HEK293 (cell line): ENCODE results near the gene PROX1.

Experiments used
- BCL11B ChIP-seq: fragments of 450-650 bp; formaldehyde crosslinking; IDR thresholded peaks from 2 replicates; pipeline ENCODE4 v1.5.1; 2016; ENCODE audit warnings: low read depth, missing biosample characterization, missing genetic modification characterization
- KLF1 ChIP-seq: fragments of 450-650 bp; formaldehyde crosslinking; IDR thresholded peaks from 2 replicates; pipeline ENCODE4 v1.5.1; 2016; ENCODE audit warnings: missing biosample characterization, missing genetic modification characterization
- OSR2 ChIP-seq: fragments of 450-650 bp; formaldehyde crosslinking; IDR thresholded peaks from 2 replicates; pipeline ENCODE4 v1.5.1; 2016; ENCODE audit warnings: missing biosample characterization, missing genetic modification characterization
- SP7 ChIP-seq: fragments of 450-650 bp; formaldehyde crosslinking; IDR thresholded peaks from 2 replicates; pipeline ENCODE4 v1.5.1; 2016; ENCODE audit warnings: missing biosample characterization, missing genetic modification characterization
- ZBTB1 ChIP-seq: fragments of 450-650 bp; formaldehyde crosslinking; IDR thresholded peaks from 2 replicates; pipeline ENCODE4 v1.5.1; 2016; ENCODE audit warnings: missing biosample characterization, missing genetic modification characterization
- ZBTB17 ChIP-seq: fragments of 450-650 bp; formaldehyde crosslinking; IDR thresholded peaks from 2 replicates; pipeline ENCODE4 v1.5.1; 2016; ENCODE audit warnings: missing biosample characterization, missing genetic modification characterization
- ZBTB20 ChIP-seq: fragments of 450-650 bp; formaldehyde crosslinking; IDR thresholded peaks from 2 replicates; pipeline ENCODE4 v1.5.1; 2016; ENCODE audit warnings: missing biosample characterization, missing genetic modification characterization
- ZFP3 ChIP-seq: fragments of 450-650 bp; formaldehyde crosslinking; IDR thresholded peaks from 2 replicates; pipeline ENCODE4 v1.5.1; 2016; ENCODE audit warnings: low read depth, missing biosample characterization, missing genetic modification characterization
- ZFP37 ChIP-seq: fragments of 450-650 bp; formaldehyde crosslinking; IDR thresholded peaks from 2 replicates; pipeline ENCODE4 v1.5.1; 2016; ENCODE audit warnings: missing biosample characterization, missing genetic modification characterization
- ZNF121 ChIP-seq: fragments of 450-650 bp; formaldehyde crosslinking; IDR thresholded peaks from 2 replicates; pipeline ENCODE4 v1.5.1; 2016; ENCODE audit warnings: missing biosample characterization, missing genetic modification characterization
- ZNF19 ChIP-seq: fragments of 450-650 bp; formaldehyde crosslinking; IDR thresholded peaks from 2 replicates; pipeline ENCODE4; 2016; ENCODE audit warnings: missing biosample characterization, missing genetic modification characterization, low read depth
- ZNF2 ChIP-seq: fragments of 450-650 bp; formaldehyde crosslinking; IDR thresholded peaks from 2 replicates; pipeline ENCODE4 v1.5.1; 2016; ENCODE audit warnings: missing biosample characterization, missing genetic modification characterization
- ZNF350 ChIP-seq: fragments of 450-650 bp; formaldehyde crosslinking; IDR thresholded peaks from 2 replicates; pipeline ENCODE4 v1.5.0; 2017; ENCODE audit warnings: missing biosample characterization, mild to moderate bottlenecking, missing genetic modification characterization
- ZNF426 ChIP-seq: fragments of 450-650 bp; formaldehyde crosslinking; IDR thresholded peaks from 2 replicates; pipeline ENCODE4 v1.5.1; 2017; ENCODE audit warnings: missing biosample characterization, missing genetic modification characterization, mild to moderate bottlenecking, inconsistent platforms, moderate library complexity
- ZNF514 ChIP-seq: fragments of 450-650 bp; formaldehyde crosslinking; IDR thresholded peaks from 2 replicates; pipeline ENCODE4 v1.5.1; 2016; ENCODE audit warnings: missing biosample characterization, missing genetic modification characterization
- ZNF529 ChIP-seq: fragments of 450-650 bp; formaldehyde crosslinking; IDR thresholded peaks from 2 replicates; pipeline ENCODE4 v1.5.1; 2017; ENCODE audit warnings: missing genetic modification characterization, missing biosample characterization; ENCODE audit not compliant: insufficient replicate concordance
- ZNF530 ChIP-seq: fragments of 450-650 bp; formaldehyde crosslinking; IDR thresholded peaks from 2 replicates; pipeline ENCODE4 v1.5.1; 2016; ENCODE audit warnings: low read depth, missing biosample characterization, missing genetic modification characterization
- ZNF549 ChIP-seq: fragments of 450-650 bp; IDR thresholded peaks from 2 replicates; pipeline ENCODE4 v1.5.1; 2018; ENCODE audit warnings: missing biosample characterization, missing genetic modification characterization, mild to moderate bottlenecking, inconsistent platforms, moderate library complexity
- ZNF558 ChIP-seq: fragments of 450-650 bp; formaldehyde crosslinking; IDR thresholded peaks from 2 replicates; pipeline ENCODE4 v1.5.1; 2016; ENCODE audit warnings: missing biosample characterization, missing genetic modification characterization
- ZNF561 ChIP-seq: fragments of 450-650 bp; IDR thresholded peaks from 2 replicates; pipeline ENCODE4 v1.5.1; 2018; ENCODE audit warnings: missing biosample characterization, missing genetic modification characterization, borderline replicate concordance
- ZNF571 ChIP-seq: fragments of 450-650 bp; formaldehyde crosslinking; IDR thresholded peaks from 2 replicates; pipeline ENCODE4 v1.5.0; 2017; ENCODE audit warnings: missing biosample characterization, missing genetic modification characterization
- ZNF623 ChIP-seq: fragments of 450-650 bp; formaldehyde crosslinking; IDR thresholded peaks from 2 replicates; pipeline ENCODE4 v1.5.1; 2016; ENCODE audit warnings: missing biosample characterization, missing genetic modification characterization
- ZNF777 ChIP-seq: fragments of 450-650 bp; formaldehyde crosslinking; IDR thresholded peaks from 2 replicates; pipeline ENCODE4 v1.5.1; 2017; ENCODE audit warnings: missing biosample characterization, missing genetic modification characterization, borderline replicate concordance
- ZNF785 ChIP-seq: fragments of 450-650 bp; formaldehyde crosslinking; IDR thresholded peaks from 2 replicates; pipeline ENCODE4 v1.5.1; 2016; ENCODE audit warnings: missing biosample characterization, missing genetic modification characterization
- ZNF843 ChIP-seq: fragments of 450-650 bp; formaldehyde crosslinking; IDR thresholded peaks from 2 replicates; pipeline ENCODE4 v1.5.1; 2016; ENCODE audit warnings: missing biosample characterization, missing genetic modification characterization
- ZSCAN23 ChIP-seq: fragments of 450-650 bp; formaldehyde crosslinking; IDR thresholded peaks from 2 replicates; pipeline ENCODE4 v1.5.1; 2016; ENCODE audit warnings: missing biosample characterization, missing genetic modification characterization
- TF ChIP-seq, protein P1 (sequence below): sonication (generic); formaldehyde crosslinking; IDR thresholded peaks from 2 replicates; pipeline ENCODE4 v1.8.1; 2022; ENCODE audit warnings: mild to moderate bottlenecking, moderate library complexity, missing genetic modification reagents
- TF ChIP-seq, protein P2 (sequence below): fragments of 450-650 bp; formaldehyde crosslinking; IDR thresholded peaks from 2 replicates; pipeline ENCODE4 v1.5.1; 2016; ENCODE audit warnings: missing biosample characterization, missing genetic modification characterization
- TF ChIP-seq, protein P3 (sequence below): fragments of 450-650 bp; formaldehyde crosslinking; IDR thresholded peaks from 2 replicates; pipeline ENCODE4 v1.5.1; 2016; ENCODE audit warnings: missing biosample characterization, missing genetic modification characterization
- TF ChIP-seq, protein P4 (sequence below): fragments of 450-650 bp; formaldehyde crosslinking; conservative IDR thresholded peaks from 2 replicates; pipeline ENCODE4 v1.5.1; 2016; ENCODE audit warnings: low read depth, missing biosample characterization, missing genetic modification characterization

Gene PROX1

DNA sequence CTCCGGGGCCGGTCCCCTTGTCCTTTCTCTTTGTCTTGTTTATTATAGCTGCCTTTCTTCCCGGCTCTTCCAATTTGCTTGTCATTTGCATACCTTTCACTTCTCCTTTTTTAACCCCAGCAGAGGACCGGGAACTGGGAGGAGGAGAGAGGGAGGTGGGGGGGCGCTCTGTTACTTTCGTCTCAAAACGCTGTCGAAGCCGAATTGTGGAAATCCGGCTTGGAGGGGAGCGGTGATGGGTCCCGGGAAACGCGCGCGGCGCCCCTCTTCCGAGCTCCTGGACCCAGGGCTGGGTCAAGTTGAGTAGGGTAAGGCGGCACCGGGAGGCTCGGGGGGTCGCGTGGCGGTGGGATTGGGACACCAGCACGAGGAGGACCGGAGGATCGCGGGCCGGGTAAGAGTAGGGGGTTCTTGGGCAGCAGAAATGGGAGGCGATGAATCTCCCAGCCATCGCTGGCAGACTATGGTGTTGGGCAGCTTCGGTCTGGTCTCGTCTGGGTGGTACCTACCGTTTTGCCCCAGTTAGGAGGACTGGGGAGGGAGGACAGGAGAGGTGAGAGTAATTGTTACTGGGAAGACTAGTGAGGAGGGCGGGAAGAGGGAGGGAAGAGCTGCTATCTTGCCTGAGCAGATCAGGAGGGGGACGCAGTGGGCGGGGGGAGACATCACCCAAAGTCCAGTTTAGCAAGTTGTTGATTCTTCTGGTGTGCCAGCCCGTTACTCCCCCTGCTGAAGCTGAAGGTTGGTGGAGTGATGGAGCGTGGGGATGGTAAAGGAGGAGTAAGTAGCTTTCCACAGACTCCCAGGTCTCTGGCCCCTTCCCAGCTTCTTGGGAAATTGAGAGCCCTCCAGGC is 1.5 kb downstream of the PROX1 start (continued):
- TF ChIP-seq, protein P1, sequence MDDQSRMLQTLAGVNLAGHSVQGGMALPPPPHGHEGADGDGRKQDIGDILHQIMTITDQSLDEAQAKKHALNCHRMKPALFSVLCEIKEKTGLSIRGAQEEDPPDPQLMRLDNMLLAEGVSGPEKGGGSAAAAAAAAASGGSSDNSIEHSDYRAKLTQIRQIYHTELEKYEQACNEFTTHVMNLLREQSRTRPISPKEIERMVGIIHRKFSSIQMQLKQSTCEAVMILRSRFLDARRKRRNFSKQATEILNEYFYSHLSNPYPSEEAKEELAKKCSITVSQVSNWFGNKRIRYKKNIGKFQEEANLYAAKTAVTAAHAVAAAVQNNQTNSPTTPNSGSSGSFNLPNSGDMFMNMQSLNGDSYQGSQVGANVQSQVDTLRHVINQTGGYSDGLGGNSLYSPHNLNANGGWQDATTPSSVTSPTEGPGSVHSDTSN = no peak
- TF ChIP-seq ZNF558 (tag by site-specific recombination) (no peak), ZFP37 (tag by site-specific recombination) (no peak), ZNF571 (no peak), KLF1 (tag by site-specific recombination) (peak; percentile 49), ZNF777 (tag by site-specific recombination) (no peak), ZNF561 (tag by site-specific recombination) (no peak), ZNF785 (tag by site-specific recombination) (no peak), ZBTB17 (tag by site-specific recombination) (peak; percentile 68; the same call in 1 of the 2 replicates), OSR2 (no peak), ZNF530 (tag by site-specific recombination) (no peak), ZNF19 (tag by site-specific recombination) (no peak), ZNF350 (tag by site-specific recombination) (no peak), BCL11B (tag by site-specific recombination) (no peak), ZNF623 (no peak), SP7 (tag by site-specific recombination) (no peak; the same call in 1 of the 2 replicates), ZFP3 (tag by site-specific recombination) (no peak), ZNF514 (no peak), ZNF426 (tag by site-specific recombination) (no peak), ZNF121 (tag by site-specific recombination) (no peak), ZNF843 (tag by site-specific recombination) (peak; percentile 40; the same call in 1 of the 2 replicates), ZNF549 (tag by site-specific recombination) (no peak), ZNF529 (no peak), ZBTB20 (tag by site-specific recombination) (peak; percentile 57; the same call in 1 of the 2 replicates), ZSCAN23 (tag by site-specific recombination) (no peak), ZNF2 (0 out of 2 replicates have a peak, but pooled peaks have one; percentile 46), ZBTB1 (tag by site-specific recombination) (no peak)
- TF ChIP-seq, protein P2, sequence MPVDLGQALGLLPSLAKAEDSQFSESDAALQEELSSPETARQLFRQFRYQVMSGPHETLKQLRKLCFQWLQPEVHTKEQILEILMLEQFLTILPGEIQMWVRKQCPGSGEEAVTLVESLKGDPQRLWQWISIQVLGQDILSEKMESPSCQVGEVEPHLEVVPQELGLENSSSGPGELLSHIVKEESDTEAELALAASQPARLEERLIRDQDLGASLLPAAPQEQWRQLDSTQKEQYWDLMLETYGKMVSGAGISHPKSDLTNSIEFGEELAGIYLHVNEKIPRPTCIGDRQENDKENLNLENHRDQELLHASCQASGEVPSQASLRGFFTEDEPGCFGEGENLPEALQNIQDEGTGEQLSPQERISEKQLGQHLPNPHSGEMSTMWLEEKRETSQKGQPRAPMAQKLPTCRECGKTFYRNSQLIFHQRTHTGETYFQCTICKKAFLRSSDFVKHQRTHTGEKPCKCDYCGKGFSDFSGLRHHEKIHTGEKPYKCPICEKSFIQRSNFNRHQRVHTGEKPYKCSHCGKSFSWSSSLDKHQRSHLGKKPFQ (tag by site-specific recombination) = no peak
- TF ChIP-seq, protein P3, sequence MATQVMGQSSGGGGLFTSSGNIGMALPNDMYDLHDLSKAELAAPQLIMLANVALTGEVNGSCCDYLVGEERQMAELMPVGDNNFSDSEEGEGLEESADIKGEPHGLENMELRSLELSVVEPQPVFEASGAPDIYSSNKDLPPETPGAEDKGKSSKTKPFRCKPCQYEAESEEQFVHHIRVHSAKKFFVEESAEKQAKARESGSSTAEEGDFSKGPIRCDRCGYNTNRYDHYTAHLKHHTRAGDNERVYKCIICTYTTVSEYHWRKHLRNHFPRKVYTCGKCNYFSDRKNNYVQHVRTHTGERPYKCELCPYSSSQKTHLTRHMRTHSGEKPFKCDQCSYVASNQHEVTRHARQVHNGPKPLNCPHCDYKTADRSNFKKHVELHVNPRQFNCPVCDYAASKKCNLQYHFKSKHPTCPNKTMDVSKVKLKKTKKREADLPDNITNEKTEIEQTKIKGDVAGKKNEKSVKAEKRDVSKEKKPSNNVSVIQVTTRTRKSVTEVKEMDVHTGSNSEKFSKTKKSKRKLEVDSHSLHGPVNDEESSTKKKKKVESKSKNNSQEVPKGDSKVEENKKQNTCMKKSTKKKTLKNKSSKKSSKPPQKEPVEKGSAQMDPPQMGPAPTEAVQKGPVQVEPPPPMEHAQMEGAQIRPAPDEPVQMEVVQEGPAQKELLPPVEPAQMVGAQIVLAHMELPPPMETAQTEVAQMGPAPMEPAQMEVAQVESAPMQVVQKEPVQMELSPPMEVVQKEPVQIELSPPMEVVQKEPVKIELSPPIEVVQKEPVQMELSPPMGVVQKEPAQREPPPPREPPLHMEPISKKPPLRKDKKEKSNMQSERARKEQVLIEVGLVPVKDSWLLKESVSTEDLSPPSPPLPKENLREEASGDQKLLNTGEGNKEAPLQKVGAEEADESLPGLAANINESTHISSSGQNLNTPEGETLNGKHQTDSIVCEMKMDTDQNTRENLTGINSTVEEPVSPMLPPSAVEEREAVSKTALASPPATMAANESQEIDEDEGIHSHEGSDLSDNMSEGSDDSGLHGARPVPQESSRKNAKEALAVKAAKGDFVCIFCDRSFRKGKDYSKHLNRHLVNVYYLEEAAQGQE (tag by site-specific recombination) = no peak
- TF ChIP-seq, protein P4, sequence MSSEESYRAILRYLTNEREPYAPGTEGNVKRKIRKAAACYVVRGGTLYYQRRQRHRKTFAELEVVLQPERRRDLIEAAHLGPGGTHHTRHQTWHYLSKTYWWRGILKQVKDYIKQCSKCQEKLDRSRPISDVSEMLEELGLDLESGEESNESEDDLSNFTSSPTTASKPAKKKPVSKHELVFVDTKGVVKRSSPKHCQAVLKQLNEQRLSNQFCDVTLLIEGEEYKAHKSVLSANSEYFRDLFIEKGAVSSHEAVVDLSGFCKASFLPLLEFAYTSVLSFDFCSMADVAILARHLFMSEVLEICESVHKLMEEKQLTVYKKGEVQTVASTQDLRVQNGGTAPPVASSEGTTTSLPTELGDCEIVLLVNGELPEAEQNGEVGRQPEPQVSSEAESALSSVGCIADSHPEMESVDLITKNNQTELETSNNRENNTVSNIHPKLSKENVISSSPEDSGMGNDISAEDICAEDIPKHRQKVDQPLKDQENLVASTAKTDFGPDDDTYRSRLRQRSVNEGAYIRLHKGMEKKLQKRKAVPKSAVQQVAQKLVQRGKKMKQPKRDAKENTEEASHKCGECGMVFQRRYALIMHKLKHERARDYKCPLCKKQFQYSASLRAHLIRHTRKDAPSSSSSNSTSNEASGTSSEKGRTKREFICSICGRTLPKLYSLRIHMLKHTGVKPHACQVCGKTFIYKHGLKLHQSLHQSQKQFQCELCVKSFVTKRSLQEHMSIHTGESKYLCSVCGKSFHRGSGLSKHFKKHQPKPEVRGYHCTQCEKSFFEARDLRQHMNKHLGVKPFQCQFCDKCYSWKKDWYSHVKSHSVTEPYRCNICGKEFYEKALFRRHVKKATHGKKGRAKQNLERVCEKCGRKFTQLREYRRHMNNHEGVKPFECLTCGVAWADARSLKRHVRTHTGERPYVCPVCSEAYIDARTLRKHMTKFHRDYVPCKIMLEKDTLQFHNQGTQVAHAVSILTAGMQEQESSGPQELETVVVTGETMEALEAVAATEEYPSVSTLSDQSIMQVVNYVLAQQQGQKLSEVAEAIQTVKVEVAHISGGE (tag by site-specific recombination) = no peak
